H1 (cell line): ENCODE data around the gene SLC6A12. TPM values are rescaled to one million over a fixed set of nuclear protein-coding genes. Genes with fewer than 3 reads are reported as not detected.

ENCODE experiments used
- EP300 ChIP-seq, 2 experiments: IDR thresholded peaks; 1 replicate in 1 of 2; 2 replicates in 1 of 2; pipeline ENCODE4 v1.6.1; 2011 to 2012; ENCODE audit warnings: low read depth in 2 of 2, low read length in 2 of 2, mild to moderate bottlenecking in 2 of 2, borderline replicate concordance in 1 of 2, inconsistent platforms in 1 of 2, moderate library complexity in 1 of 2
- KDM4A ChIP-seq: IDR thresholded peaks from one replicate; pipeline ENCODE4 v1.7.1; 2012; ENCODE audit warnings: low read depth, mild to moderate bottlenecking, moderate library complexity, low read length, inconsistent platforms; ENCODE audit not compliant: severe bottlenecking
- POLR2AphosphoS5 ChIP-seq: IDR thresholded peaks from 2 replicates; pipeline ENCODE4 v1.6.1; 2011; ENCODE audit warnings: low read depth, low read length
- SIX5 ChIP-seq: IDR thresholded peaks from 2 replicates; pipeline ENCODE4 v1.6.1; 2011; ENCODE audit warnings: mild to moderate bottlenecking, low read depth, low read length
- SRF ChIP-seq: IDR thresholded peaks from 2 replicates; pipeline ENCODE4 v1.6.1; 2011; ENCODE audit warnings: mild to moderate bottlenecking, low read depth, low read length, moderate library complexity
- TAF1 ChIP-seq: IDR thresholded peaks from 2 replicates; pipeline ENCODE4 v1.6.1; 2011; ENCODE audit warnings: mild to moderate bottlenecking, low read depth, low read length
- polyA plus RNA-seq, 7 experiments: library from polyadenylated mRNA; depleted of rRNA in 3 of 7; stranded (reverse) in 5 of 7; unstranded in 2 of 7; fragments of >200 nt in 5 of 7; fragments of 200-250 nt in 2 of 7; gene quantifications; 1 replicate in 5 of 7; 2 replicates in 1 of 7; 4 replicates in 1 of 7; pipeline versions ENCODE4 v1.2.1 to v1.2.3, GENCODE V29; 2011 to 2013; ENCODE audit warnings: missing spikeins in 2 of 7, mixed read lengths in 2 of 7
- total RNA-seq: library from RNA; stranded (reverse); fragmentation: NEBNext Ultra II Directional; extraction: Animal tissue kit (Norgen Biotek cat#: 25700); gene quantifications from 2 replicates; pipeline ENCODE4 v1.2.1, GENCODE V29; 2021
- TF ChIP-seq, protein P1 (sequence below), 3 experiments: IDR thresholded peaks; 1 replicate in 2 of 3; 2 replicates in 1 of 3; pipeline versions ENCODE4 v1.5.1 to v1.6.1; 2011; ENCODE audit warnings: low read length in 3 of 3, mild to moderate bottlenecking in 3 of 3, inconsistent platforms in 2 of 3, low read depth in 1 of 3, moderate library complexity in 1 of 3; ENCODE audit not compliant: insufficient read depth in 1 of 3; ENCODE audit errors: control extremely low read depth in 1 of 3
- TF ChIP-seq, protein P2 (sequence below): fragments of 300-600 bp; sonication (generic); IDR thresholded peaks from 2 replicates; pipeline ENCODE4 v1.7.1; 2012; ENCODE audit warnings: low read length, moderate library complexity, mild to moderate bottlenecking, inconsistent platforms; ENCODE audit not compliant: insufficient replicate concordance

SLC6A12 gene
- total and polyA plus RNA-seq, 2 of the 8 experiments (the other 6 are each of a cell fraction or from before 2014, with no cell fraction given) = 0.70 to 1.1 TPM

GRCh38 chr12:188910-189621 is 24.9 kb downstream of the SLC6A12 start (continued):
- TF ChIP-seq, protein P1, sequence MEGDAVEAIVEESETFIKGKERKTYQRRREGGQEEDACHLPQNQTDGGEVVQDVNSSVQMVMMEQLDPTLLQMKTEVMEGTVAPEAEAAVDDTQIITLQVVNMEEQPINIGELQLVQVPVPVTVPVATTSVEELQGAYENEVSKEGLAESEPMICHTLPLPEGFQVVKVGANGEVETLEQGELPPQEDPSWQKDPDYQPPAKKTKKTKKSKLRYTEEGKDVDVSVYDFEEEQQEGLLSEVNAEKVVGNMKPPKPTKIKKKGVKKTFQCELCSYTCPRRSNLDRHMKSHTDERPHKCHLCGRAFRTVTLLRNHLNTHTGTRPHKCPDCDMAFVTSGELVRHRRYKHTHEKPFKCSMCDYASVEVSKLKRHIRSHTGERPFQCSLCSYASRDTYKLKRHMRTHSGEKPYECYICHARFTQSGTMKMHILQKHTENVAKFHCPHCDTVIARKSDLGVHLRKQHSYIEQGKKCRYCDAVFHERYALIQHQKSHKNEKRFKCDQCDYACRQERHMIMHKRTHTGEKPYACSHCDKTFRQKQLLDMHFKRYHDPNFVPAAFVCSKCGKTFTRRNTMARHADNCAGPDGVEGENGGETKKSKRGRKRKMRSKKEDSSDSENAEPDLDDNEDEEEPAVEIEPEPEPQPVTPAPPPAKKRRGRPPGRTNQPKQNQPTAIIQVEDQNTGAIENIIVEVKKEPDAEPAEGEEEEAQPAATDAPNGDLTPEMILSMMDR (IDR thresholded peaks at IDR 0.05; ENCODE audit: control extremely low read depth in 1 of 3, insufficient read depth in 1 of 3, low read depth in 1 of 3, low read length in 3 of 3) = peak; percentile 83 to 86 (median 84)
- TF ChIP-seq EP300 (IDR thresholded peaks at IDR 0.05; ENCODE audit: borderline replicate concordance in 1 of 2, low read depth in 2 of 2, low read length in 2 of 2) = no peak
- TF ChIP-seq KDM4A = peak; percentile 61
- TF ChIP-seq SIX5 = no peak
- no peak for TF ChIP-seq POLR2AphosphoS5
- TF ChIP-seq TAF1 = no peak
- TF ChIP-seq, protein P2, sequence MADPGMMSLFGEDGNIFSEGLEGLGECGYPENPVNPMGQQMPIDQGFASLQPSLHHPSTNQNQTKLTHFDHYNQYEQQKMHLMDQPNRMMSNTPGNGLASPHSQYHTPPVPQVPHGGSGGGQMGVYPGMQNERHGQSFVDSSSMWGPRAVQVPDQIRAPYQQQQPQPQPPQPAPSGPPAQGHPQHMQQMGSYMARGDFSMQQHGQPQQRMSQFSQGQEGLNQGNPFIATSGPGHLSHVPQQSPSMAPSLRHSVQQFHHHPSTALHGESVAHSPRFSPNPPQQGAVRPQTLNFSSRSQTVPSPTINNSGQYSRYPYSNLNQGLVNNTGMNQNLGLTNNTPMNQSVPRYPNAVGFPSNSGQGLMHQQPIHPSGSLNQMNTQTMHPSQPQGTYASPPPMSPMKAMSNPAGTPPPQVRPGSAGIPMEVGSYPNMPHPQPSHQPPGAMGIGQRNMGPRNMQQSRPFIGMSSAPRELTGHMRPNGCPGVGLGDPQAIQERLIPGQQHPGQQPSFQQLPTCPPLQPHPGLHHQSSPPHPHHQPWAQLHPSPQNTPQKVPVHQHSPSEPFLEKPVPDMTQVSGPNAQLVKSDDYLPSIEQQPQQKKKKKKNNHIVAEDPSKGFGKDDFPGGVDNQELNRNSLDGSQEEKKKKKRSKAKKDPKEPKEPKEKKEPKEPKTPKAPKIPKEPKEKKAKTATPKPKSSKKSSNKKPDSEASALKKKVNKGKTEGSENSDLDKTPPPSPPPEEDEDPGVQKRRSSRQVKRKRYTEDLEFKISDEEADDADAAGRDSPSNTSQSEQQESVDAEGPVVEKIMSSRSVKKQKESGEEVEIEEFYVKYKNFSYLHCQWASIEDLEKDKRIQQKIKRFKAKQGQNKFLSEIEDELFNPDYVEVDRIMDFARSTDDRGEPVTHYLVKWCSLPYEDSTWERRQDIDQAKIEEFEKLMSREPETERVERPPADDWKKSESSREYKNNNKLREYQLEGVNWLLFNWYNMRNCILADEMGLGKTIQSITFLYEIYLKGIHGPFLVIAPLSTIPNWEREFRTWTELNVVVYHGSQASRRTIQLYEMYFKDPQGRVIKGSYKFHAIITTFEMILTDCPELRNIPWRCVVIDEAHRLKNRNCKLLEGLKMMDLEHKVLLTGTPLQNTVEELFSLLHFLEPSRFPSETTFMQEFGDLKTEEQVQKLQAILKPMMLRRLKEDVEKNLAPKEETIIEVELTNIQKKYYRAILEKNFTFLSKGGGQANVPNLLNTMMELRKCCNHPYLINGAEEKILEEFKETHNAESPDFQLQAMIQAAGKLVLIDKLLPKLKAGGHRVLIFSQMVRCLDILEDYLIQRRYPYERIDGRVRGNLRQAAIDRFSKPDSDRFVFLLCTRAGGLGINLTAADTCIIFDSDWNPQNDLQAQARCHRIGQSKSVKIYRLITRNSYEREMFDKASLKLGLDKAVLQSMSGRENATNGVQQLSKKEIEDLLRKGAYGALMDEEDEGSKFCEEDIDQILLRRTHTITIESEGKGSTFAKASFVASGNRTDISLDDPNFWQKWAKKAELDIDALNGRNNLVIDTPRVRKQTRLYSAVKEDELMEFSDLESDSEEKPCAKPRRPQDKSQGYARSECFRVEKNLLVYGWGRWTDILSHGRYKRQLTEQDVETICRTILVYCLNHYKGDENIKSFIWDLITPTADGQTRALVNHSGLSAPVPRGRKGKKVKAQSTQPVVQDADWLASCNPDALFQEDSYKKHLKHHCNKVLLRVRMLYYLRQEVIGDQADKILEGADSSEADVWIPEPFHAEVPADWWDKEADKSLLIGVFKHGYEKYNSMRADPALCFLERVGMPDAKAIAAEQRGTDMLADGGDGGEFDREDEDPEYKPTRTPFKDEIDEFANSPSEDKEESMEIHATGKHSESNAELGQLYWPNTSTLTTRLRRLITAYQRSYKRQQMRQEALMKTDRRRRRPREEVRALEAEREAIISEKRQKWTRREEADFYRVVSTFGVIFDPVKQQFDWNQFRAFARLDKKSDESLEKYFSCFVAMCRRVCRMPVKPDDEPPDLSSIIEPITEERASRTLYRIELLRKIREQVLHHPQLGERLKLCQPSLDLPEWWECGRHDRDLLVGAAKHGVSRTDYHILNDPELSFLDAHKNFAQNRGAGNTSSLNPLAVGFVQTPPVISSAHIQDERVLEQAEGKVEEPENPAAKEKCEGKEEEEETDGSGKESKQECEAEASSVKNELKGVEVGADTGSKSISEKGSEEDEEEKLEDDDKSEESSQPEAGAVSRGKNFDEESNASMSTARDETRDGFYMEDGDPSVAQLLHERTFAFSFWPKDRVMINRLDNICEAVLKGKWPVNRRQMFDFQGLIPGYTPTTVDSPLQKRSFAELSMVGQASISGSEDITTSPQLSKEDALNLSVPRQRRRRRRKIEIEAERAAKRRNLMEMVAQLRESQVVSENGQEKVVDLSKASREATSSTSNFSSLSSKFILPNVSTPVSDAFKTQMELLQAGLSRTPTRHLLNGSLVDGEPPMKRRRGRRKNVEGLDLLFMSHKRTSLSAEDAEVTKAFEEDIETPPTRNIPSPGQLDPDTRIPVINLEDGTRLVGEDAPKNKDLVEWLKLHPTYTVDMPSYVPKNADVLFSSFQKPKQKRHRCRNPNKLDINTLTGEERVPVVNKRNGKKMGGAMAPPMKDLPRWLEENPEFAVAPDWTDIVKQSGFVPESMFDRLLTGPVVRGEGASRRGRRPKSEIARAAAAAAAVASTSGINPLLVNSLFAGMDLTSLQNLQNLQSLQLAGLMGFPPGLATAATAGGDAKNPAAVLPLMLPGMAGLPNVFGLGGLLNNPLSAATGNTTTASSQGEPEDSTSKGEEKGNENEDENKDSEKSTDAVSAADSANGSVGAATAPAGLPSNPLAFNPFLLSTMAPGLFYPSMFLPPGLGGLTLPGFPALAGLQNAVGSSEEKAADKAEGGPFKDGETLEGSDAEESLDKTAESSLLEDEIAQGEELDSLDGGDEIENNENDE = no peak
- TF ChIP-seq SRF = no peak
